Endothelial cell (in vitro differentiated cells): ENCODE results near the gene ALDH2. TPM values are rescaled to one million over a fixed set of nuclear protein-coding genes. Genes with fewer than 3 reads are reported as not detected.
A peak's percentile ranks its signal among the peaks of the same experiment; 100 is the strongest.
"Not testable (repeated sequence)": the region's sequence is repeated elsewhere in the genome, so short reads cannot be mapped to it uniquely, and the experiment has no call there.

Experiments used
- DNase-seq: peaks from one replicate; pipeline ENCODE4 v3.0.0; 2021; ENCODE audit warnings: low spot score
- H3K27ac Mint-ChIP-seq: one replicate; pipeline ENCODE4 v1.8.0; 2021; ENCODE audit warnings: mixed read lengths, inconsistent platforms; ENCODE audit not compliant: unreplicated experiment
- H3K27me3 Mint-ChIP-seq: one replicate; pipeline ENCODE4 v1.8.0; 2021; ENCODE audit warnings: mild to moderate bottlenecking, moderate library complexity, mixed read lengths, inconsistent platforms; ENCODE audit not compliant: unreplicated experiment
- H3K36me3 Mint-ChIP-seq: one replicate; pipeline ENCODE4 v1.8.0; 2021; ENCODE audit warnings: mild to moderate bottlenecking, low read depth, mixed read lengths, inconsistent platforms; ENCODE audit not compliant: unreplicated experiment
- H3K4me1 Mint-ChIP-seq: one replicate; pipeline ENCODE4 v1.8.0; 2021; ENCODE audit warnings: mild to moderate bottlenecking, mixed read lengths, inconsistent platforms; ENCODE audit not compliant: unreplicated experiment
- H3K4me3 Mint-ChIP-seq: one replicate; pipeline ENCODE4 v1.8.0; 2021; ENCODE audit warnings: mild to moderate bottlenecking, mixed read lengths, inconsistent platforms; ENCODE audit not compliant: unreplicated experiment
- H3K9me3 Mint-ChIP-seq: one replicate; pipeline ENCODE4 v1.8.0; 2021; ENCODE audit warnings: mixed read lengths, inconsistent platforms; ENCODE audit not compliant: unreplicated experiment
- long read RNA-seq: library from polyadenylated mRNA; unstranded; transcript quantifications from one replicate; pipeline ENCODE4 v2.0.0, GENCODE V29; 2020; ENCODE audit not compliant: unreplicated experiment
- total RNA-seq: library from RNA; stranded (reverse); fragmentation: NEBNext Ultra II Directional; extraction: Animal tissue kit (Norgen Biotek cat#: 25700); gene quantifications from one replicate; pipeline ENCODE4 v1.2.1, GENCODE V29; 2021; ENCODE audit not compliant: unreplicated experiment
- TF ChIP-seq, protein P1 (sequence below): fragments of 200-600 bp; sonication (generic); IDR thresholded peaks from one replicate; pipeline ENCODE4 v1.5.0; 2021; ENCODE audit warnings: antibody characterized with exemption; ENCODE audit not compliant: unreplicated experiment

ALDH2 gene
- 98.5 TPM for total RNA-seq
- long read RNA-seq, full-length matches to known transcripts: 165 of 181 reads
- long read RNA-seq, partial matches to known transcripts: 2 of 181 reads
- long read RNA-seq, other reads (novel, unspliced or antisense): 14 of 181 reads

DNA sequence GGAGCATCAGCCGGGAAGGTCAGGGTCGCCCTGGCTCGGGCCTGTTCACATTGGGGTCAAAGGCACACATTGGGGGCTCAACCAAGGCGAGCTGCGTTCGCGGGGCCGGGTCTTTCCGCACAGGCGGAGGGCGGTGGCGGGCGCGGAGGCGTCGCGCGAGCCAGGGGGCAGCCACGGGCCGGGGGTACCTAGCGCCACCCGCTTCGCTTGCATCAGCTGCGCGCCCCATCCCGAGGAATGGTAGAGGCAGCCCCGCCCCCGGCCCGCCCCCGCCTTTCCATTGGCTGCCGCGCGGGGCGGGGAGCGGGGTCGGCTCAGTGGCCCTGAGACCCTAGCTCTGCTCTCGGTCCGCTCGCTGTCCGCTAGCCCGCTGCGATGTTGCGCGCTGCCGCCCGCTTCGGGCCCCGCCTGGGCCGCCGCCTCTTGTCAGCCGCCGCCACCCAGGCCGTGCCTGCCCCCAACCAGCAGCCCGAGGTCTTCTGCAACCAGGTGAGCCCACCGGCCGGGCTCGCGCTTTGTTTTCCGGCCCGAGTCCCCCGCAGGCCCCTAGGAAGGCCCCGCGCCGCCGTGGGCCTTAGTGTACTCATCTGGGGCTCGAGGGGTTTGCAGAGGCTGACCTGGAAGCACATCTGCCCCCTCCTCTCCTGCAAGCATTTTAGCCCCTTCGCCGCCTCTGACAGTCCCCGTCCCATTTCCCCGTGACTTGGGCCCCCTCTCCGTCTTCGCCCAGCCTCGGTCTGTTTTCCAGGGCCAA, at the start of gene ALDH2:
Gene ALDH2 (plus strand): TSS at position 326 of the 754 bp plus-strand sequence. CDS start 50 bp downstream, at position 376.
- Mint-ChIP-seq H3K4me1 (peaks cover 33% of the 10 kb centered on the region), H3K27me3 (peaks cover 9% of the 10 kb centered on the region), H3K36me3 (peaks cover 3% of the 10 kb centered on the region), H3K27ac (peak within 1 kb of the TSS; percentile 83), H3K4me3 (peak within 1 kb of the TSS; percentile 94), H3K9me3 (no peaks in the 10 kb centered on the region)
- TF ChIP-seq, protein P1, sequence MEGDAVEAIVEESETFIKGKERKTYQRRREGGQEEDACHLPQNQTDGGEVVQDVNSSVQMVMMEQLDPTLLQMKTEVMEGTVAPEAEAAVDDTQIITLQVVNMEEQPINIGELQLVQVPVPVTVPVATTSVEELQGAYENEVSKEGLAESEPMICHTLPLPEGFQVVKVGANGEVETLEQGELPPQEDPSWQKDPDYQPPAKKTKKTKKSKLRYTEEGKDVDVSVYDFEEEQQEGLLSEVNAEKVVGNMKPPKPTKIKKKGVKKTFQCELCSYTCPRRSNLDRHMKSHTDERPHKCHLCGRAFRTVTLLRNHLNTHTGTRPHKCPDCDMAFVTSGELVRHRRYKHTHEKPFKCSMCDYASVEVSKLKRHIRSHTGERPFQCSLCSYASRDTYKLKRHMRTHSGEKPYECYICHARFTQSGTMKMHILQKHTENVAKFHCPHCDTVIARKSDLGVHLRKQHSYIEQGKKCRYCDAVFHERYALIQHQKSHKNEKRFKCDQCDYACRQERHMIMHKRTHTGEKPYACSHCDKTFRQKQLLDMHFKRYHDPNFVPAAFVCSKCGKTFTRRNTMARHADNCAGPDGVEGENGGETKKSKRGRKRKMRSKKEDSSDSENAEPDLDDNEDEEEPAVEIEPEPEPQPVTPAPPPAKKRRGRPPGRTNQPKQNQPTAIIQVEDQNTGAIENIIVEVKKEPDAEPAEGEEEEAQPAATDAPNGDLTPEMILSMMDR: no peak
- peak; percentile 80 for DNase-seq

DNA sequence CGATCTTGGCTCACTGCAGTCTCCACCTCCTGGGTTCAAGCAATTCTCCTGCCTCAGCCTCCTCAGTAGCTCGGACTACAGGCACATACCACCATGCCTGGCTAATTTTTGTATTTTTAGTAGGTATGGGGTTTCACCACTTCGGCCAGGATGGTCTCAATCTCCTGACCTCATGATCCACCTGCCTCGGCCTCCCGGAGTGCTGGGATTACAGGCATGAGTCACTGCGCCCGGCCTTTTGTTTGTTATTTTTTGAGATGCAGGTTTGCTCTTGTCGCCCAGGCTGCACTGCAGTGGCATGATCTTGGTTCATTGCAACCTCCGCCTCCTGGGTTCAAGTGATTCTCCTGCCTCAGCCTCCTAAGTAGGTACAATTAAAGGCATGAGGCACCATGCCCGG, 47.4 kb upstream of the ALDH2 start:
- not testable (repeated sequence) for H3K27ac Mint-ChIP-seq, H3K4me1 Mint-ChIP-seq, H3K36me3 Mint-ChIP-seq

DNA sequence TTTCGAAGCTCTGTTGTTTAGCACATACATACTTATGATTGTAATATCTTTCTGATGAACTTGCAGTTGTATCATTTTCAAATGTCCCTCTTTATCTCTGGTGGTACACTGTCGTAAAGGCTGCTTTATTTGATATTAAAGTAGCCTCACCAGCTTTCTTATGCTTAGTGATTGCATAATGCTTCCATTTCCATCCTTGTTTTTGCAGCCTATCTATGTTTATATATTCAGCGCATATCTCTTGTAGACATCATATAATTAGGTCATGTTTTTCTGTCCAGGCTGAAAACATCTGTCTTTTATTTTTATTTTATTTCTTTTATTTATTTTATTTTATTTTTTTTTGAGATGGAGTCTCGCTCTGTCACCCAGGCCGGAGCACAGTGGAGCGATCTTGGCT, 46.3 kb upstream of the ALDH2 start:
- no peaks in the 10 kb centered on the region for H3K4me1 Mint-ChIP-seq
- peaks cover 1% of the 10 kb centered on the region for H3K27me3 Mint-ChIP-seq
- TF ChIP-seq, protein P1: no peak
- no peak for DNase-seq
- no peaks in the 10 kb centered on the region for H3K9me3 Mint-ChIP-seq
- H3K27ac Mint-ChIP-seq: no peak overlapping the region
- peaks cover 5% of the 10 kb centered on the region for H3K36me3 Mint-ChIP-seq
- H3K4me3 Mint-ChIP-seq: no peak overlapping the region

More for the DNA sequence above, 47.4 kb upstream of the ALDH2 start:
- not testable (repeated sequence) for H3K9me3 Mint-ChIP-seq, H3K27me3 Mint-ChIP-seq, H3K4me3 Mint-ChIP-seq, DNase-seq

DNA sequence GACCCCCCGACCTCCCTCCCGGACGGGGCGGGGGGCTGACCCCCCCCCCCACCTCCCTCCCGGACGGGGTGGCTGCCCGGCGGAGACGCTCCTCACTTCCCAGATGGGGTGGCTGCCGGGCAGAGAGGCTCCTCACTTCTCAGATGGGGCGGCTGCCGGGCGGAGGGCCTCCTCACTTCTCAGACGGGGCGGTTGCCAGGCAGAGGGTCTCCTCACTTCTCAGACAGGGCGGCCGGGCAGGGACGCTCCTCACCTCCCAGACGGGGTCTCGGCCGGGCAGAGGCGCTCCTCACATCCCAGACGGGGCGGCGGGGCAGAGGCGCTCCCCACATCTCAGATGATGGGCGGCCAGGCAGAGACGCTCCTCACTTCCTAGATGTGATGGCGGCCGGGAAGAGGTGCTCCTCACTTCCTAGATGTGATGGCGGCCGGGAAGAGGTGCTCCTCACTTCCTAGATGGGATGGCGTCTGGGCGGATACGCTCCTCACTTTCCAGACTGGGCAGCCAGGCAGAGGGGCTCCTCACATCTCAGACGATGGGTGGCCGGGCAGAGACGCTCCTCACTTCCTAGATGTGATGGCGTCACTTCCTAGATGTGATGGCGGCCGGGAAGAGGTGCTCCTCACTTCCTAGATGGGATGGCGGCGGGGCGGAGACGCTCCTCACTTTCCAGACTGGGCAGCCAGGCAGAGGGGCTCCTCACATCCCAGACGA, 42.9 kb upstream of the ALDH2 start:
- H3K27me3 Mint-ChIP-seq, H3K4me3 Mint-ChIP-seq, H3K36me3 Mint-ChIP-seq, H3K27ac Mint-ChIP-seq, H3K4me1 Mint-ChIP-seq, DNase-seq, H3K9me3 Mint-ChIP-seq: not testable (repeated sequence)

DNA sequence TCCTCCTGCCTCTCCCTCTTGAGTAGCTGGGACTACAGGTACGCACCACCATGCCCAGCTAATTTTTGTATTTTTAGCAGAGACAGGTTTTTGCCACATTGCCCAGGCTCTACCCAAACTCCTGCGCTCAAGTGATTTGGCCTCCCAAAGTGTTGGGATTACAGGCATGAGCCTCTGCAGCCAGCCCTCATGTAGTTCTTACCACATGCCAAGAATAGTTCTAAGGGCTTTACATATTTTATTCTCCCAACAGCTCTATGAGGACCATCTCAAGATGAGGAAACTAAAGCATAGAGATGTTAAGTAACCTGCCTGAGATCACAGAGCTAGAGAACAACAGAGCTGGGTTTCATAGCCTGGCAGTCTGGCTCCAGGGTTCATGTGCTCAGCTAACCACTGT, 37.9 kb upstream of the ALDH2 start:
- no peak for DNase-seq
- Mint-ChIP-seq H3K27ac (no peak overlapping the region), H3K4me1 (no peaks in the 10 kb centered on the region), H3K4me3 (no peak overlapping the region), H3K36me3 (peaks cover 7% of the 10 kb centered on the region), H3K9me3 (no peaks in the 10 kb centered on the region), H3K27me3 (peaks cover 1% of the 10 kb centered on the region)
- TF ChIP-seq, protein P1: no peak

DNA sequence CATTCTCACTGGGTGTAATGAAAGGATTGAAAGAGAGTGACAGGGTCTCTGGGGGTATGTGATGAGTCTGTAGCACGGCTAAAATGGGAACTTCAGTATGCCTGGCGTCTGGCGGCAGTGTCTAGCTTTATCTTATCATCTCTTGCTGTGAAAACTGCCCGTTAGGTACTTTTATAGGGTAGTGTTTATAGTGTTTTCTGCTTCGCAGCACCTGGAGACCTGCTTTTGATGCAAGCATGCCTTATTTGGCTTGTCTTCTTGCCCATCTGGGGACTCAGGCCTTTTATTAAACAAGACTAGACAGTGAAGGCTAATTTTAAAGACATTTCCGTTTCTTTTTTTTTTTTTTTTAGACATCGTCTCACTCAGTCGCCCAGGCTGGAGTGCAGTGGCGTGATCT, 36.3 kb upstream of the ALDH2 start:
- no peaks in the 10 kb centered on the region for H3K4me1 Mint-ChIP-seq
- no peaks in the 10 kb centered on the region for H3K9me3 Mint-ChIP-seq
- no peak overlapping the region for H3K4me3 Mint-ChIP-seq
- no peak overlapping the region for H3K27ac Mint-ChIP-seq
- TF ChIP-seq, protein P1: no peak
- H3K27me3 Mint-ChIP-seq: peaks cover 1% of the 10 kb centered on the region
- no peak for DNase-seq
- H3K36me3 Mint-ChIP-seq: peaks cover 7% of the 10 kb centered on the region
